Suppressor macrophage (primary cell): ENCODE results near the gene ESYT2.
A peak's percentile ranks its signal among the peaks of the same experiment; 100 is the strongest.
"Not testable (repeated sequence)": the region's sequence is repeated elsewhere in the genome, so short reads cannot be mapped to it uniquely, and the experiment has no call there.

Source experiments
- DNase-seq, 4 experiments: peaks; one replicate each; pipeline ENCODE4 v3.0.0-alpha.2; 2020 to 2022

Gene ESYT2

DNA sequence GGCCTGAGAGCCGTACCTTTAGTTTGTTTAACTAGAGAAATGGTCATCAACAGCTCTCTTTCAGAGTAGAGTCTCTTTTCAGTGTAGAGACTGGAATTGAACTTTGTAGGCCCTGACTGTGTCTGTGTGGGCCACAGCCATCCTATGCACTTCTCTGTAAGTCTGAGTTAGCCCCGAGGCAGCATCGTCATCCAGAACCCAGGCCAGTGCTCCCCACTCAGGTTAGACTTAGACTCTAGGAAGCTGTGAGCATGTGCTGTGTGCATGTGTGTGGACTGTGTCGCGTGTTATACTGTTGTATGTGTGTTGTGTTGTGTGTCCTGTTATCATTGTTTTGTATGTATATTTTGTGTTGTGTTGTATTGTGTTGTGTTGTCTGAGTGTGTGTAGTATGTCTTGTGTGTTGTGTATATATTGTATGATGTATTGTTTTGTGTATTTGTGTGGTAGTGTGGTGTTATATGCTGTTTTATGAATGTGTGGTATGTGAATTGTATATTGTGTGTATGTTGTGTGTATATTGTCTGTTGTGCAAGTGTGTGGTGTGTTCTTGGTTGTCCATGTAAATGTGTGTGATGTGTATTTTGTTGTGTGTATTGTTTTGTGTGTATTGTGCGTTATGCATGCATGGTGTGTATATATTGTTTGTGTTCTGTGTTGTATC lies 106.6 kb downstream of the ESYT2 start:
- DNase-seq = no peak

DNA sequence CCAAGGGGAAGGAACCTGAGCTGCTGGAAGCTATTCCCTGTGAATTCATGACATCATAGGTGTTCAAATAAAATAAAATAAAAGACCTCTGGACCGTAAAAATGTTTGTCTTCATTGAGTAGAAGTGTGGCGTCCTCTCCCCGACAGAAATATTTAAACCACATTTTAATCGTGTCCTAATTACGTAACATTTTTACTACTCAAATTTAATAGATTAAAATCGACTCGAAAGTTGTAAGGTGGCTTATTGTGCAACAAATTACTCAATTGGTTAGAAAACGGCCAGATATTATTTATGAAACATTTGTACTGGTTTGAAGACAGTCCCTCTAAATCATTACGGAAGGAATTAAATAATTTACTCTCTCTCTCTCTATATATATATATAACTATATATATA lies 109.2 kb downstream of the ESYT2 start:
- no peak for DNase-seq

DNA sequence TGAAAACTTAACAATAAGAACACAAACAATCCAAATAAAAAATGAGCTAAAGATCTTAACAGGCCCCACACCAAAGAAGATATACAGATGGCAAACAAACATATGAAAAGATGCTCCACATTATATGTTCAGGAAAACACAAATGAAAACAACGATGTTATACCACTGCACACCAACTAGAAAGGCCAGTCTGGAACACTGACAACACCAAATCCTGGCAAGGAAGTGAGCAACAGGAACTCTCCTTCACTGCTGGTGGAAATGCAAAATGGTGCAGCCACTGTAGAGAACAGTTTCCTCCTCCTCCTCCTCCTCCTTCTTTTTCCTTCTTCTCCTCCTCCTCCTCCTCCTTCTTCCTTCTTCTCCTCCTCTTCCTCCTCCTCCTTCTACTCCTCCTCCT lies 112.5 kb downstream of the ESYT2 start:
- no peak for DNase-seq

DNA sequence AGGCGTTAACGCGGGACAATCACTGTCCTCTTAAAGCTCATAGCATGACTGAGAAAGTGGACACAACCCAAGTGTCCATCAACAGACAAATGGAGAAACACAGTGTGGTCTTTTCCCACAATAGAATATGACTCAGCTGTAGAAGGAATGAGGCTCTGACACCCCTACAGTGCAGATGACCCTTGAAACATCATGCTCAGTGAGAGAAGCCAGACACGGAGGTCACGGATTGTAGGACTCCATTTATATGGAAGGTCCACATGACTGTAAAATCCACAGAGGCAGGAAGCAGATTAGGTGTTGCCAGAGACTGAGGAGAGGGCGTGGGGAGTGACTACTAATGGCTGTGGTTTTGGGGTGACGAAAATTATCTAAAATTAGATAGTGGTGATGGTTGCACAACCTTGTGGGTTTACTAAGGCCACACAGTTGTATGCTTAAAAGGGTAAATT lies 118.6 kb downstream of the ESYT2 start:
- peak; percentile 85 to 96 (median 89) for DNase-seq

DNA sequence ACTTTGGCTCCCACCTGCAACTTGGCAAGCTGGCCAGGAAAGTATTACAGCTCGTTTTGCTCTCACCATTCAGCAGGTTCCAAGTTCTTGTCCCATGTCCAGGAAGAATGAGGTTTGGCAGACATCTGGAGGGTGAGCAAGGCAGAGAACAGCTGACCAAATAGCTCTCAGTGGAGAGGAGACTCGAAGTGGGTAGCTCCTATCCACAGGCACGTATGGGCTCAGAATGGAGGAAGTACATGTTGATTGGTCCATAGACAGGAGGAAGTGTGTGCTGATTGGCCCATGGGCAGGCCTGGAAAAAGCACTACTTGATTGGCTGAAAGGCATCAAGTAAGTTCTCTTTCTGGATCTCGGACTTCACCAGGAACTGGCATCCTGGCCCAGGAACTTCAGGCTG lies 121.7 kb downstream of the ESYT2 start:
- DNase-seq = peak in 2 of 4 experiments; percentile 19 to 22

DNA sequence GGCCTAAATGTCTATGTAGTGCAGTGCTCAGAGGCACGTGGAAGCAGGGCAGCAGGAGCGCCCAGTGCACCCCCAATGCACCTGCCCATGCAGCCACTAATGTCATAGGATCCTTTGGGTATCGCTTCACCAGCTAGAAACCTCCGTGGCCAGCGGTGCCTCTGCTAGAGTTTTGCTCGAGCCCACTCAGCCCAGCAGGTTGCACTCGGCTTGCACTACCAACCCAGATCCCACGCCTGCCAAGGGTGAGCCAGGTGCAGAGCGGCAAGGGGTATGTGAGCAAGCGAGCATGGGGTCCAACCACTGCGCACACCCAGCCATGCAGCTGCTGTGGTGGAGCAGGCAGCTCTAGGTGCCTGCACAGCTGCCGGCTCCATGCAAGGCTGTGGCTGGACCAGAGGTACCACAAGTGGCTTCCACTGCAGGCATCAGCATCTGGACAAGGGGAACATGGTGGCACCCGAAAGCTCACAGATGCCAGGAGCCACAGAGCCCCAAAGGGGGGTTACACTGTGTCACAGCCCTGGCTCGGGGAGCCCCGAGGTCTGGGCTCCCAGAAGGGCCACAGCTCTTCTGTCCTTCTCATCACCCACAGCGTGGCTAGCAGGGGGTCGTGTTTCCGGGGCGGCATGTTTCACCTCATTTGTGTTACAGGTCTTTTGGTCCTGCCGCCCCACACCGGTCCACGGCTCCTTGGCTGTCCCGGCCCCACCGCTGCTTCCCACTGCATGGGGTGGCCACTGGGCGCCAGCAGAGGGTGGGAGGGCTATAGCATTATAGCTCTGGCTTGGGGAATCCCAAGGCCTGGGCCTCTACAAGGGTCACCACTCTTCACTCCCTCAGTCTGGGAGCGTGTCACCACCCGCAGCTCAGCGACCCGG lies 122.4 kb downstream of the ESYT2 start:
- no peak for DNase-seq

DNA sequence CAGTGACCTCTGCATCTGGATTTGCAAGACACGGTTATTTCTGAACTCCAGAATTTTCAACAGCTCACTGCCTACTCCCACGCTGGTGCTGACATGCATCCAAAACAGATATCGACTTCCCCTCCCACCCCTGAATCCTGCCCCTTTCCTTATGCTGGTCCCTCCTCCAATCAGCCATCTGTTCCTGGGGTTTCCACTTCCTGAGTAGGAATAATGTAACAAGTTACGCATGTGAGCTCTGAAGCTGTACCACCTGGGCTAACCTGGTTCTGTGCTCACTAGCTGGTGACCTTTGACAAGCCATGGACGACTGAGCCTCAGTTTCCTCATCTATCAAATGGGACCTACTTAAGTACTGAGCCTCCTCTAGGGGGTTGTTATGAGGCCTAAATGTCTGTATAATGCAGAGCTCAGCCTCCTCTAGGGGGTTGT lies 123.0 kb downstream of the ESYT2 start:
- peak; percentile 54 to 76 (median 68) for DNase-seq

DNA sequence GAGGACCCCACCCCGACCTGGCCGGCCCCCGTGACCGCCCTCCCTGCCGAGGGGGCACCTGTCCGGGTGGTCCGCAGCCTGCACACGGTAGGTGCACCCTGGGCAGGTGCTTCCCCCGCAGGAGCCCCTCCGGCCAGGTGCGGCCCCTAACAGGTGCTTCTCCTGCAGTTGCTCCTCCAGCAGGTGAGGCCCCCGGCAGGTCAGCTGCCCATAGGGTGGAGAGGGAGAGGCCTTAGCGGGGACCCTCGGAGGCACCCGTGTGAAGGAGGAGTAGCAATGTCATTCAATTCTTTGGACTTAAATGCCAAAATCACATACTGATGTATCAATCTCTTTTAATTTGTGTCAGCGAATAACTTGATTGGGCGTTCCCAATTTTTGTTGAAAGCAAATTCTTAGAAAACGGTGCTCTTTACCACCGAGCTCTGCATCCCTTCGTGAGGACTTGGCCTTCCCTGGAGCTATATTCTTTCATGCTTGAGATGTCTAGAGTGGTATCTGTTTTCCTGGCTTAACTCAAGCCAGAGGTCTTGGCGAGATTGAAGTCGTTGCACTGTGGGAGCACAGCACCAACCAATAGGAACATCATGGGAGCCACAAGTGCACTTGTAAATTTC lies 124.0 kb downstream of the ESYT2 start:
- peak in 3 of 4 experiments; percentile 14 to 25 (median 21) for DNase-seq

DNA sequence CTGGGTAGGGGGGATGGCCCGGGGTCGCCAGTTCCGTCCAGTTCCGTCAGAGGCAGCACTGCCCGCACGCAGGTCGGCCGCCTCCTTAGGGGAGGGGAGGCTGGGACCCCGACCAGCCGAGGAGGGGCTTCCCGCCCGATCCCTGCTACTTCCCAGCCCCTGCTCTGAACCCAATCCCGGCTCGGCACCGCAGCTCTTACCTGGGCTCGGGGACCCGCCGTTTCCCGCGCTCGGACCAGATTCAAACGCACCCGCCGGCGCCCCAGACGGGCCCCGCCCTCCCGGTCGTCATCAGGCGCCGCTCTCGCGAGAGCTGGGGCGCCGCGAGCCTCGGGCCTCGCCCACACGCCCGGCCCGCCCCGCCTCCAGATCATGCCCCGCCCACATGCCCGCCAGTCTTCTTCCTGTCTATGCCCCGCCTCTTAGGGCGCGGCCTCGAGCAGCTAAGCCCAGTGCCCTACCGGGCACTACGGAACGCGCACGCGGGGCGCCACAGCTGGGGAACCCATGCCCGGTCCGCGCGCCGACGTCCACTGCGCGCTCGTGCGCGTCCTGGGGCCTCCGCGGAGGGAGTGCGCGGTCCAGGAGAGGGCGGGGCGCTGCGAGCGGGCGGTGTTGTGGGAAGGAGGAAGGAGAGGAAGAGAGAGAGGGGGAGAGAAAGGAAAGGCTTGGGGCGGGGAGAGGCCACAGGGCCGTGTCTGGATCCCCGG lies 124.6 kb downstream of the ESYT2 start, which contains the start of gene NCAPG2:
NCAPG2 (minus strand) TSS at position 281 of the 710 bp plus-strand sequence. CDS start 2,905 bp downstream, outside the sequence.
- DNase-seq = peak; percentile 100

DNA sequence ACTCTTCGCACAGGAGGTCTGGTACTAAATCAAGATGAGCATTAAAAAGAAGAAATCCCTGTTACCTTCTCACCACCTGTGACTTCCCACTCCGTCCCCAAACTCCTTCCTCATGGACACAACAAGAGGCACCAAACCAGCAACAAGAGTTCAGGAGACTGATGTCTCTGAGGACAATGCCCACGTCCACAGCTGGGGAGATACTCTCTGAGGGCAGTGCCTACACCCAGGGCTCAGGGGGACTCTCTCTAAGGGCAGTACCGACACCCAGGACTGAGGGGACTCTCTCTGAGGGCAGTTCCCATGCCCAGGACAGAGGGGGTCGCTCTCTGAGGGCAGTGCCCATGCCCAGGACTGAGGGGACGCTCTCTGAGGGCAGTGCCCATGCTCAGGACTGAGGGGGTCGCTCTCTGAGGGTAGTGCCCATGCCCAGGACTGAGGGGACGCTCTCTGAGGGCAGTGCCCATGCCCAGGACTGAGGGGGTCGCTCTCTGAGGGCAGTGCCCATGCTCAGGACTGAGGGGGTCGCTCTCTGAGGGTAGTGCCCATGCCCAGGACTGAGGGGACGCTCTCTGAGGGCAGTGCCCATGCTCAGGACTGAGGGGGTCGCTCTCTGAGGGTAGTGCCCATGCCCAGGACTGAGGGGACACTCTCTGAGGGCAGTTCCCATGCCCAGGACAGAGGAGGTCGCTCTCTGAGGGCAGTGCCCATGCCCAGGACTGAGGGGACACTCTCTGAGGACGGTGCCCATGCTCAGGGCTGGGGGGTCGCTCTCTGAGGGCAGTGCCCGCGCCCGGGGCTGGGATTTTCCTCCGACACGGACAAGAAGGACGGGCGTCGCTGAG lies 125.4 kb downstream of the ESYT2 start:
- DNase-seq = not testable (repeated sequence)

DNA sequence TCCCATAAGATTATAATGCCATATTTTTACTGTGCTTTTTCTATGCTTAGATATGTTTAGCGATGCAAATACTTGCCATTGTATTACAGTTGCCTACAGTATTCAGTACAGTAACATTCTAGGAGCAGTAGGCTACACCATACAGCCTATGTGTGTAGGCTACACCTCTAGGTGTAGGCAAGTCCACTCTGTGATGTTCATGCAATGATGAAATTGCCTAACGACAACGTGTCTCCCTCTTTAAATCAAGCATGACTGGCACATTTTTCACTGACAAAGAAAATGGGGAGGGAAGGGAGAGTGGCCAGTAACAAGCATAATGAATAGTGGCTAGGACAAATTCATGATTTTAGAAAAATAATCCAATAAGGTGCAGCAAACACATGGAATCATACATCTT lies 126.4 kb downstream of the ESYT2 start:
- no peak for DNase-seq

DNA sequence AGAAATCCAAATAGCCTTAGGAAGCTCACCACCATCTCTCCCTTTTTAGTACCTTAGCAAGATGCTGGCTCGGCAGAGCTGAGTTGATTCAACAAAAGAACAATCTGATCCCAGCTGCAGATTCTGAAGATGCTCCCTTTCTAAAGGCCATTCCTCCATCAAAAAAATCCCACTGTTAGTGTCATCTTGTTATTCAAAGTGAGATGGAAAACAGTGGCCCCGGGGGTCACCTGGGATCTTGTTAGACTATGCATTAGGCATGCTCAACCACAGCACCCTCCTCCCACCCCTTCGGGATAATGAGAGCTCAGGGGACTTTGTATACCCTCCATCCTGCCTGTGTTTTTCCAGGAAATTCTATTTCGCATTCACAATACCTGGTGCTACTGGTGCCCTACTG lies 127.1 kb downstream of the ESYT2 start:
- DNase-seq = no peak

DNA sequence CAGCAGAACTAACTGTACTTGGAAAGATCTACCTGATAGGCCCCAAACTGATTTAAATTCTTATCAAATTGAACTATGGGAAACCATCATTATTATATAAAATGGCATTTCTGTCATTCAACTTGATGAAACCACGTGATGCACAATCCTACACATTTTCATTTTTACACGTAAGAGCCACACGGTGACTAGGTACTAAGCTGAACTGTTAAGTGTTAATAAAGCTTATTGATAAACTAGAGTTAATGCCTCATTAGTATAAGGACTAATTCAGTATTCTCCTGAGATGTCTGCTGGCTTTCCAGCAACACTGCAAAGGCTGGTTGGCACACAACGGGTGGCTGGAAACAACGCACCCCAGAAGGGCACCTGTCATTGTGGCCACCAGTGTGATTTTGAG lies 129.3 kb downstream of the ESYT2 start:
- no peak for DNase-seq

DNA sequence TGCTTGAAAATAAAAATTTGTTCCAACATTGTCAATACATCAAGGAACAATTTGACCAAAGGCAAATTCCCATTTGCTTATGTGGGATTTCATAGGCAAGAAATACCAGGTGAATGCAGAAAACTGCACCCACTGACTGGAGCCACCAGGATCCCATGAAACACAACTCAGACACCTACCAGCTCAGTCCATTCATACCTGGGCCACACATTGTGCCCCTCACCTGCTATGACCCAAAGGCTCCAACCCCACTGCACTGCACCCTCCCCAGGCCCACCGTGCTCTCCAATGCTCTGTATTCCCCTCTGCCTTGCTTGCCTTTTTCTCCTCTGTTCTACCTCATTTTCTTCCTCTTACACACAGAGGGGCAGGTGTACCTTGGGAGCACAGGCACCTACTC lies 130.0 kb downstream of the ESYT2 start:
- no peak for DNase-seq

DNA sequence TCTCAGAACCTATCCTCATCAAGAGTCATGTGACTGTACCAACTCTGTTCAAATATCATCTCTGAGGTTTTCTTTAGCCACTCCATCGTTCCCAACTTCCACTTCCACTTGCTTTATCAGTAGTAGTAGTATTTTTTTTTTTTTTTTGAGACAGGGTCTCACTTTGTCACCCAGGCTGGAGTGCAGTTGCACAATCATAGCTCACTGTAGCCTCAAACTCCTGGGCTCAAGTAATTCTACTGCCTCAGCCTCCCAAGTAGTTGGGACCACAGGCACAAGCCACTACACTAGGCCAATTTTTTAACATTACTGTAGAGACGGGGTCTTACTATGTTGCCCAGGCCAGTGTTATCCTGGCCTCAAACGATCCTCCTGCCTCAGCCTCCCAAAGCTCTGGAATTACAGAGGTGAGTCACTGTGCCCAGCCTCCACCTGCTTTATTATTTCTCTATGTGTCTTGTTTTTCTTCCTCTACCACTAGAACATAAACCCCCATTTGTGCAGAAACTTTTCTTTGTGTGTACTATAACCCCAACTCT lies 130.6 kb downstream of the ESYT2 start:
- no peak for DNase-seq

DNA sequence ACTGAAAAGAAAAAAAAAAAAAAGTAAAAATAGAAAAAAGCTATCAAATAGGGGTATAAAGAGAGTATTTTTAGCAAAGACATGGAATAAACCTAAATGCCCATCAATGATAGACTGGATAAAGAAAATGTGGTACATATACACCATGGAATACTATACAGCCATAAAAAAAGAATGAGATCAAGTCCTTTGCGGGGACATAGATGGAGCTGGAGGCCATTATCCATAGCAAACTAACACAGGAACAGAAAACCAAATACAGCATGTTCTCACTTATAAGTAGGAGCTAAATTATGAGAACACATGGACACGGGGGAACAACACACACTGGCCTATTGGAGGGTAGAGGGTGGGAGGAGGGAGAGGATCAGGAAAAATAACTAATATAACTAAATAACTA lies 131.7 kb downstream of the ESYT2 start:
- DNase-seq = not testable (repeated sequence)

DNA sequence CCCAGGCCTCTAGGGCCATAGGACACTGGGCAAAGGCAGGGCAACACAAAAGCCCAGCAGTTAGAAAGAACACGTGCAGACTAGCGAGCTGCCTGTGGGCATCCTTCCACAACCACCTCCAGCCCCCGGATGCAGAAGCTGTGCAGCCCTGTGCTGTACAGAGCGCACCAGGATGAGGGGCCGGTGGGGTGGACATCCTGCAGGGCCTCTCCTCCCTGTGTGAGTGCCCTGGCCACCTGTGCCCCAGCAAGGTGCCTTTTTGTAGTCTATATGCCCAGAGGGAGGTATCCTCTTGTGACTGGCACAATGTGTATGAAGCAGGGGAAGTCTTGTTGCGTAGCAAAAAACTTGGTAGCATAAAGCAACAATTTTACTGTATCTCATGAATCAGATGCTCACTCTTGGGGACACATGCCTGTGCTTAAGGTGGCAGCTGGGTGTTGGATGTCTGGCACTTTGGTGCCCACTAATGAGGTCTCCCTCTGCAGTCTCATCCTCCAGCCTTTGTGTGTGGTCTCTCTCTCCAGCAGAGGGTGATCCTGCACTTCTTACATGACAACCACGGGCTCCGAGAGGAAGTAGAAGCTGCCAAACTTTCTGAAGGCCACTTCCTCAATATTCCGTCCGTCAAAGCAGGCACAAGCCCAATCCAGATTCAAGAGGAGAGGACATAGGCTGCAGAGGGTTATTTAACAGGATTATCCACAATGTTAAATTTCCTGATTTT lies 133.4 kb downstream of the ESYT2 start:
- DNase-seq = peak; percentile 86 to 95 (median 92)

DNA sequence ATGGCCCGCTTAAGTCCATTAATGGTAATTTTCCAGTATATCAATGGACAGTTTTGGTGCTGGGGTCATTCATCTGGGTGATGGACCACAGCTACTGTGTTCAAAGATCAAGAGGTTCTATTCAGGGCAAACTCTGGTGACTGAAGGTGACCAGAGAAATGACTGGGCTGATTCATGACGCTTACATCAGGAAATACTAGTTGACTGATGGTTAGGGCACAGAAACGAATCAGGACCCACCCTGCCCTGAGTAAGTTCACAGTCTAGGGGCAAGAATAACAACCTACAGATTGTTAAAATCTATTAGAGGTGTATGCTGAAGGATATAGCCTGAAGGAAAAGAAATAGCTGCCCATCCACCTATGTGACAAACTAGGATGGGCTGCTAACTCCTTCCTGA lies 134.3 kb downstream of the ESYT2 start:
- no peak for DNase-seq

DNA sequence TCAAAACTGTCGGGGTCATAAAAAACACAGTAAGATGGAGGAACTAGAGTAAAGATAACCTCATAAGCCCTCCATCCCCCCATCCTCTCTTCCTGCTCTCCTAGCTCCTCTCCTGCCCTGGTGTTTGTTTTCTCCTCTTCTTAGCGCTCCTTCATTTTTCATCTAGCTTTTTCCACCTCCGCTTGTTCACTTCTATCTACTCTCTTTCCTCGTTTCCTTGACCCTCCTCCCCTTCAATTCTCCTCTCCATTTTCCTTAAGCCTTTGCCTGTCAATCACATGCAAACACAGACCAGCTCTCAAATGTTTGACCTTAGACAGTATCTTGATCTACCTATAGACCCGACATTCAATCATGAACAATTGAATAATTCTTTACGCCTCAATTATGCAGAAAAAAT lies 134.7 kb downstream of the ESYT2 start:
- DNase-seq = no peak

DNA sequence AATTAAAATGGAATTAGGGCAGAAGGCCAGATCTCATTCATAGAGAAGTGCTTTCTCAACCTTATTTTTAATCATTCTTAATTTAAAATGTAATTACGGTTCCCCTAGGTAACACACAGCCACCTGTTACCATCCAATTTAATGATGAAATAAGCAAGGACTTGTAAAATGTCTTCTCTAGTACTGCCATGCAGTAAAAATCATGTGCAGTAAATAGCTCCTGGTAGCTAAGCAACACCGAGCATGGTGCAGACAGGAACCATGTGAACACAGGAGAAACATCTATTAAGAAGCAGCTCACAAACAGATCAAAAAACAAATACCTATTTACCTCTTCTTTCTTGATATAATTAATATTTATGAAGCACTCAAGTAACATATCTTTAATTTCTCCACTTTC lies 139.8 kb downstream of the ESYT2 start:
- DNase-seq = no peak

DNA sequence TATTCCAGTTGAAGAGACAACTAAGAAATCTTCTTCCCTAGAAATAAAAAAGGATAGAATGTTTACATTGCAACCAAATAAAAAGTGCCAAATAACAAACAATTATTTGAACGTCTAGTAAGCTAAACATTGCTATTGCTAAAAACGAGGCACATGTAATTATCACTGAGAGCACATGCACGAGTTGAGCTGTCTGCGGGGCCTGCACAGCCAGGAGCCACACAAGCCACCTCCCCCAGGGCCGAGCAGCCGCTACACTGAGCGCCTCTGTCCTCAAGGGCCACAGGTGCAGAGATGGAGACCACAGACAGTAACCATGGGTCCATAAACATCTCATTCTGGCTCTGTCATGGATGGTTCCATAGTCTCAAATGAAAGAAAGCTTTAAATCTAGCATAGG lies 141.9 kb downstream of the ESYT2 start:
- DNase-seq = no peak
